DND-41 (cell line): ENCODE results near the gene WEE1.
"Not testable (repeated sequence)": the region's sequence is repeated elsewhere in the genome, so short reads cannot be mapped to it uniquely, and the experiment has no call there.

Experiments used
- CTCF ChIP-seq: IDR thresholded peaks from 2 replicates; pipeline ENCODE4 v1.5.1; 2012; ENCODE audit warnings: borderline replicate concordance, low read length, moderate library complexity, mild to moderate bottlenecking; ENCODE audit not compliant: poor library complexity, severe bottlenecking; ENCODE audit errors: extremely low read depth
- EZH2 ChIP-seq: IDR thresholded peaks from 3 replicates; pipeline ENCODE4 v1.6.1; 2012; ENCODE audit warnings: borderline replicate concordance, low read depth, mild to moderate bottlenecking, moderate library complexity, low read length, inconsistent platforms; ENCODE audit not compliant: severe bottlenecking

- TF ChIP-seq CTCF, EZH2: not testable (repeated sequence)
Measured at GRCh38 chr11:9603214-9603613, 29.7 kb downstream of the WEE1 start.
